Head of caudate nucleus (tissue), 42 donors: ENCODE data around the gene ACAD10.
A peak's percentile ranks its signal among the peaks of the same experiment; 100 is the strongest.
"Not testable (repeated sequence)": the region's sequence is repeated elsewhere in the genome, so short reads cannot be mapped to it uniquely, and the experiment has no call there.

Experiments
- DNase-seq, 42 donors: peaks; one replicate each; pipeline versions ENCODE4 v3.0.0 to v3.0.0-alpha.2; 2020 to 2021; ENCODE audit warnings: mixed read lengths in 7 of 42
- intact Hi-C: fragments of 100-400 bp; cut with DNase I; formaldehyde crosslinking; loops from one replicate; pipeline ENCODE4 v1.15.0; 2022

The ACAD10 gene

GRCh38 chr12:111685811-111686573, at the start of gene ACAD10, which contains the start of gene BRAP:
Gene ACAD10 (plus strand): TSS chr12:111686053. CDS start chr12:111692710, 6,657 bp downstream.
Gene BRAP (minus strand): TSS chr12:111685956. CDS start chr12:111685792, 164 bp downstream.
- peak; percentile 80 to 97 (median 92) for DNase-seq
- intact Hi-C loops = loop anchor here (2.0 to 5.0 kb wide), 2 partner anchors 87 to 156 kb away; partner anchors contain the start of genes ATXN2 and MAPKAPK5

GRCh38 chr12:111636209-111636945, 49.5 kb upstream of the ACAD10 start:
- intact Hi-C loops = no loop called here
- peak; percentile 8 to 80 (median 50) for DNase-seq

GRCh38 chr12:111638556-111638955, 47.3 kb upstream of the ACAD10 start:
- intact Hi-C loops = no loop called here
- DNase-seq = no peak

DNA sequence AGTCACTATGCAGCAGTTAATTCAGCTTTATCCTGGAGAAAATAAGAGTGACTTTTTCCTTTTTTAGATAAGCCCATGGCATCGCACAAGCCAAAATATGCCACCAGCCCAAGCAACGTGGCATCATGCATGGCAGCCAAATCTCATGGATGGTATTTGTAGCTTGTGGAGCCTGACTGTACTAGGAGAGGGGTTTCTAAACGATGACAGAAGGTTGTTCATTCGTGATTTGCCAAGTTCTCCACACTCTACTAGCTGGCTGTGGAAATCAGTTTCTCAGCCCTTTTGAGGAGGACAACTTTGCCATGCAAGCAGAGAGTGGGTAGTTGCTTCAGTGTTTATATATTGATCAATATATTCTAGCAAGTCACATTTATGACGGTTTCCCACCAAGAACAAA, 45.3 kb upstream of the ACAD10 start:
- DNase-seq = no peak
- intact Hi-C loops = no loop called here

GRCh38 chr12:111642681-111643426, 43.0 kb upstream of the ACAD10 start:
- no peak for DNase-seq
- intact Hi-C loops = no loop called here

DNA sequence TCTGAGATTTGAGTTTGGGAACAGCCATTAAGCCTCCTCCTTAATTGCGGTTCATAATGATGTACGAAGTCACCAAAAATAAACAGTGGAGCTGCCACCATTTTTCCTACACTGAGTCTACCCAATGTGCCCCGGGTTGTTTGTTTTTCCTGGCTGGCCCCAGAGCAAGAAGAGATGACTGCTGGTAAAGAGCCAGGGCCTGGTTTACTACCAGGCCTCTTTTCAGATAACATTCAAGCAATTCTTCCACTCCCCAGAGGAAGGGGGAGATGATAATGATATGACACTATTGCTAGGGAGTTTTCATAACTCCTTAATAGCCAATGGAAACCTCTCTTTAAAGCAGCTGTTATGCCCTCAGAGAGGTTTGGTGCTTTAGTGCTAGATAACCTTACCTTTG, 42.4 kb upstream of the ACAD10 start:
- peak in 1 of 42 donors; percentile 49 for DNase-seq
- intact Hi-C loops = no loop called here

DNA sequence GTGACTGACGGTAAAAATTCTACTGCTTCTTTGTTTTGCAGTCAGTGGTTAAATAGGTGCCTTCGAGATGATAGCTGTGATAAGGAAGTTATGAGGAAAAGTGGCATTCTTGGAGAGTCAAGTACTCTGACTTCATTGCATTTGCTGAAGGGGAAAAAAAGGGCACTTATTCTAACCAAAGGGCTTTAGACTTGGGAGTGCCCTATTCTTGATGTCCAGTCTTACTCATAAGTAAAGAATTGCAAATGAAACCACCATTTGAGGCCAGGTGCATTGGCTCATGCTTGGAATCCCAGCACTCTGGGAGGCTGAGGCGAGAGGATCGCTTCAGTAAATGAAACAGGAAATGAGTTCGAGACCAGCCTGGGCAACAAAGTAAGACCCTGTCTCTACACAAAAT, 40.4 kb upstream of the ACAD10 start:
- intact Hi-C loops = no loop called here
- DNase-seq = no peak

GRCh38 chr12:111650912-111651311, 34.9 kb upstream of the ACAD10 start:
- intact Hi-C loops = no loop called here
- no peak for DNase-seq

GRCh38 chr12:111652530-111652929, 33.3 kb upstream of the ACAD10 start:
- intact Hi-C loops, DNase-seq: not testable (repeated sequence)

- intact Hi-C loops = no loop called here
- DNase-seq = peak in 8 of 42 donors; percentile 13 to 63 (median 24)
These were observed 32.3 kb upstream of the ACAD10 start for GRCh38 chr12:111653596-111653995.

DNA sequence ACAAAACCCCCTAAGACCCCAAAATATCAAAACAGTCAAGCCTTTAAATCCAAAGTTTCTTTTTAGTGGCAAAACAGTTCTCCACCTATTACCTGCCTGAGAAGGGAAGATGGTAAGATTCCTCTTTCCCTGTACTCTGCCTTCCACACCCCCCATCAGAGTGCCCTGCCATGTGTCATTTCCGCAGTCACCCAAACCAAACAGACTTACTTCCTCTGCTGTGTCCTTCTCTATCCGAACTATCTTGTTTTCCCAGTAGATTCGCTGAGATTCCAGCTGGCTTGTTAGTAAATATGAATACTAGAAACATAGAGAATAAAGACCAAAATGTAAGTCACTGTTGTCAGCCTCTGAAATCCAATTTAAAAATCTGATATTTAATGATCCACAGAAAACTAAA, 30.5 kb upstream of the ACAD10 start:
- intact Hi-C loops = no loop called here

DNA sequence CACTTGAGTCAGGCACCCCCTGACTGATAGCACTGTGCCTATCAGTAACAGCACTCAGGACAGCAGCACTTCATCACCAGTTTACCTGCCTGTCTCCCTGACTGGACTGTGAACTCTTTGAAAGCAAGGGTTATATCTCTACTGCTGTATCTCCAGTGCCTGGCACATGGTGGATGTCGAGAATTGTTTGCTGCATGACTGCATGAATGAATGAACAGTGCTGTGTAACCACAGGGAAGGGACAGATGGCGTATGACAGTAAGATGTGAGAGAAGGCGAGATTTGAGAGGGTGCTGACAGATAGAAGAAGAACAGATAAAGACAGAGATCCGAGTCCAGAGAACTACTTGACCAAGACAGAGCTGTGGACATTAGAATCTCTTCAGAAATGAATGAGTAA, 29.8 kb upstream of the ACAD10 start:
- no peak for DNase-seq

More for the DNA sequence above, 30.5 kb upstream of the ACAD10 start:
- DNase-seq = no peak

GRCh38 chr12:111664499-111664898, 21.4 kb upstream of the ACAD10 start:
- intact Hi-C loops = no loop called here
- no peak for DNase-seq

More for the DNA sequence above, 29.8 kb upstream of the ACAD10 start:
- intact Hi-C loops = no loop called here

GRCh38 chr12:111664961-111665865, 20.6 kb upstream of the ACAD10 start:
- peak in 31 of 42 donors; percentile 14 to 75 (median 43) for DNase-seq
- intact Hi-C loops = no loop called here

- intact Hi-C loops = loop anchor here (10.0 kb wide), 1 partner anchor 268 kb away; the partner anchor contains the start of gene SH2B3
- DNase-seq = no peak
These were observed 13.0 kb upstream of the ACAD10 start for GRCh38 chr12:111672822-111673381.

DNA sequence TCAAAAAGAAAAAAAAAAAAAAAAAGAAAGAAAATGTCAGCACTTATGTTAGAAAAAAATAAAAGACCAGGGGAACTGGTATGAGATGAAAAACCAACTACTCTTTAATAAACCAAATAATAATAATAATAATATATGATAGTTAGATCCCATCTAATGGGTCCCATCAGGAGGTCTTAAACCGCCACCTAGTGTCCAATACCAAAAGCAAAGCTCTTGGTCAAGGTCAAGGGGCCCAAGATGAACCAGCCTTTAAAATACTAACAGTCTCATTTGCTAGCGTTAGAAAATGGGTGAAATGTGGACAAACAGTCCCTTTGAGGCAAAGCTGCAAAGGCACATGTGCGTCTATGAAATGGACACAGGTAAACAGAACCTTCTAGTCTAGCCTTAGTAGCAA, 12.3 kb upstream of the ACAD10 start:
- peak in 2 of 42 donors; percentile 27 to 28 for DNase-seq
- intact Hi-C loops = loop anchor here (10.0 kb wide), 1 partner anchor 269 kb away; the partner anchor contains the start of gene SH2B3

DNA sequence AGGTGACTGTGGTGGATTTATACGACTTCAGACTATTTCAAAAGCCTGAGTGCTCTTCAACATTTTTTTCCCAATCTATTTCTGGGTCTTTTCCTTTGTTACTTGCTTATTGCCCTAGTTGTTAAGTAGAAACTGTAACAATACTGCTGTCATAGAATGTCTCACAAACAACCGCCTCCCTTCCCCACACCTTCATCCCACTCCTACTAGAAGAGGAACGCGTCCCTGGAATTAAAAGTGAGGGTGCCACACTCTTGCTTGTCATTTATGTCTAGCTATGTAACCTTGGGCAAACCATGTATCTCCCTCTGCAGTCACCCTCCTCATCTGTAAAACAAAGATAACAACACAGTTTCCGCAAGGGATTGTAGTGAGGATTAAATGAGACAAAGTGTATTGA, 8.7 kb upstream of the ACAD10 start:
- intact Hi-C loops = loop anchor here (10.0 kb wide), 1 partner anchor 272 kb away; the partner anchor contains the start of gene SH2B3
- DNase-seq = peak in 22 of 42 donors; percentile 23 to 78 (median 41)
